Stimulated activated CD4-positive, alpha-beta T cell treated with anti-CD3 and anti-CD28 coated beads, Interleukin-15, amount 100 ng/mL, for 1 hour (primary cell): ENCODE data around the gene ATXN10.
"Not testable (repeated sequence)": the region's sequence is repeated elsewhere in the genome, so short reads cannot be mapped to it uniquely, and the experiment has no call there.

Experiments used
- DNase-seq, 2 donors: peaks; one replicate each; pipeline ENCODE4 v3.0.0-alpha.2; 2020; ENCODE audit warnings: low read depth in 1 of 2, low spot score in 1 of 2

ATXN10 gene

DNA sequence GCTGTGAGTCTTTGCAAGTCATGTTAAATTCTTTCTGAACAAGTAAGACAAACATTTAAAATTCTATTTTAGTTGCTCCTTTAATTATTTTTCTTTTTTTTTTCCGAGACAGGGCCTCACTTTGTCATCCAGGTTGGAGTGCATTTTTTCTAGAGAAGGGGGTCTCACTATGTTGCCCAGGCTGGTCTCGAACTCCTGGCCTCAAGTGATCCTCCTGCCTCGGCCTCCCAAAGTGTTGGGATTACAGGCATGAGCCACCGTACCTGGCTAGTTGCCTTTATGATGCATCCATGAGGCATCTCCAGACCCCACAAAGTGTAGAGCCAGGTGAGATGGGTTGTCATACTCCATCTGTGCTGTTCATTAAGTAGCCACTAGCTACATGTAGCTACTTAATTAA lies 4.4 kb downstream of the ATXN10 start:
- no peak for DNase-seq

DNA sequence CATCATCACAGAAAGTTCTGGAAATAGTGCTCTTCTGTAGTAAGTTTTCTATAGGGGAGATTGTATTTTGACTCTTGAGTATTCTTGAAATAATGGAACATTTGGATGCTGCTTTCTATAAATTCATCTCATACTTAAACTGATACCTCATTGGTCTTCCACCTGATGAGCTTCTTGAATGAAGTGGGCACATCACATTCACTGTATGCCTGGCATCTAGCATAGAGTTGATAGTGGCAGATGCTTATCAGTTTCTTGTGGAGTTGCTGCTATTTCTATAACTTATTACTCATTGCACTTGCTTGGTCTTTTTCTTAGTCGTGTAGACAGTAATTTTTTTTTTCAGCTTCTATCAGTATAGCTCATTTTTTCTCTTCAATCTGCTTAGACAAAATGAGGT lies 5.4 kb downstream of the ATXN10 start:
- DNase-seq = no peak

DNA sequence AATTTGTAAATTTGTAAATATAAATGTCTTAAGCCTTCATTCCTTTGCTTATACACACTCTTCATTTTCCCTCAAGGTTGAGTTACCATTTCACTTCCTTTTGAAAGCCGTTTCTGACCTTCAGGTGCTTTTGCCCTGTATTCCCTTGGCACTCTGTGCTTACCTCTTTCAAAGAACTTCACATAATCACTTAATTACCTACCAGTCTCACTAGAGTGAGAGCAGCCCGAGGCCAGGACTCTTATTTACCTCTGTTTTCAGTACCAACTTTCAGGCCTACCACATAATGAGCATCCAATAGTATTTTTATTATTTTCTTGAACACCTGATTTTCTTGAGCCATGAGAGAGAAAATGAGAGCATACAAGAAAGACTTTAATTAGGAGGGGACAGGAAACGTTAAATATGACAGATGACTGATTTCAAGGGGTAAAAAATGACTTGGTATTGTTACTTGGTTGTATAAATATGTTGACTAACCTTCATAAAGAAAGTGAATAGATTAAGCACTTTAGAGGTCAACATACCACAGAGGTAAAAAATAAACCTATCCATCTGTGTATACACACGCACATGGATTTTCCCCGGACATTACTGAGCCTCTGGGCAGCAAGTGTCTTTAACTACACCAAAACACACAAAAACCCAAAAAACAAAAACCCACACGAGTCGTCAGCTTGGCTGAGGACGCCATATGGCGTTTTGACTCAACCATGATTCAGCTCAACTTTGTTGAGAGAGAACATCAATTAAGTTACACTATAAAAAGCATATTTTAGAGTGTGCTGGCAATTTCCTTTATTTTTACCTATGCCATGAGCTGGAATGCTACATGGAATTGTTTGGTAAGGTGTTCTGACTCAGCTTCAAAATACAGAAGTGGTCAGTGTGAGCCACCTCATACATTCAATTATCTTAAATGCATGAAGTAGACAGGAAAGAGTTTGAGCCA lies 7.6 kb downstream of the ATXN10 start:
- no peak for DNase-seq

DNA sequence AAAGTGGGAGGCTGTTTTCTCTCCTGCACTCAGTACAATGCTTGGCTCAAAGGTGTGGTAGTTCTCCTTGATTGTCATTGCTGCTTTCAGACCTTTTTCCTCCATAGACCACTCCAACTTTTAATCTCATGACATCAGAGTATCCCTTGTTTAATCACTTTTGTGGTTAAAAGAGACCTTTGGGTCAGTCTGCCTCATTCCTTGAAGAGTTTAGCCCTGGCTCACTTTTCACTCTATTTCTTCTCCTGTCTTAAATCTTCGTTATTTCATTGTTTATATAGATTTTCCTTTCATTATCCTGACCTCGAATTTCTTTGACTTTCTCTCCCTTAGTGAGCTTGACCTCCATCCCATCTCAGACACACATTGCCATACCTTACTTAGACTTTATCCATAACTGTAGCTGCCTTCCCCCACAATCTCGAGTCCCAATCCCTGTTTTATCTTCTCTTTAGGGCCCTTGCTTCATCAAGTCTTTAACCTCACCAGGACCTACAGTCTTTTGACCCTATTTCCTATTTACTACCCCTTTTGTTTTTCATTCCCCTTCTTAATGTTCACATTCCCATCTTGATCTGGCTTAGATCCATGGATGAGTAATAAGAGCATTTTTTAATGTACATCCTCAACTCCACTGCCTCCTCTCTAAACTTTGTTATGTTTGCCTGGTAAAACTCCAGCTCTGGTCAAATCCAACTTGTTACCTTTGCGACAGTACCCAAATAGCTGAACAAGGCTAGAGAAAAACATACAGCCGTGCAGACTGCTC lies 9.5 kb downstream of the ATXN10 start:
- no peak for DNase-seq

DNA sequence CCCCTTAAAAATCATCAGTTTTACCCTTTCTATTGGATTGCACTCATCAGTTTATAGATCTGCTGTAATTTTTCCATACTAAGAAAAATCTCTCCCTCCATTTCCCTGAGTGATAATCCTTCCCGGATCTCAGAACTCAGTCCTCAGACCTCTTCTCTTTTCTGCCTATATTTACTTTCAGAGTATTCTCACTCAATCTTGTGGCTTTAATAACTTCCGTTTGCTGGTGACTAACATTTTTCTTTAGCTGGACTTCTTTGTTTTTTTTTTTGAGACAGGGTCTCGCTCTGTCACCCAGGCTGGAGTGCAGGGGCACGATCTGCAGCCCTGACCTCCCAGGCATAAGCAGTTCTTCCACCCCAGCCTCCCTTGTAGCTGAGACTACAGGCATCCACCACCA lies 10.4 kb downstream of the ATXN10 start:
- no peak for DNase-seq

DNA sequence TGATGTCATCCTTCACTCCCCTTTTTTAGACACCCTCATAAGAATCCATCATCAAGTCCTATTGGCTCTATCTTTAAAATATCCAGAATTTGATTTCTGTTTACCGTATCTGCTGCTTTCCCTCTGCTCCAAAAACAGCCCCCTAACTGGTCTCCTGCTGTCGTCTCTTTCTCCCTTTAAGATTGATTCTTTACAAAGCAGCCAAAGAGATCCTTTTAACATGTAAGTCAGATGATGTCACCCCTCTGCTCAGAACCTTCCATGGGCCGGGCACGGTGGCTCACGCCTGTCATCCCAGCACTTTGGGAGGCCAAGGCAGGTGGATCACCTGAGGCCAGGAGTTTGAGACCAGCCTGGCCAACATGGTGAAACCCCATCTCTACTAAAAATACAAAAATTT lies 11.1 kb downstream of the ATXN10 start:
- not testable (repeated sequence) for DNase-seq

DNA sequence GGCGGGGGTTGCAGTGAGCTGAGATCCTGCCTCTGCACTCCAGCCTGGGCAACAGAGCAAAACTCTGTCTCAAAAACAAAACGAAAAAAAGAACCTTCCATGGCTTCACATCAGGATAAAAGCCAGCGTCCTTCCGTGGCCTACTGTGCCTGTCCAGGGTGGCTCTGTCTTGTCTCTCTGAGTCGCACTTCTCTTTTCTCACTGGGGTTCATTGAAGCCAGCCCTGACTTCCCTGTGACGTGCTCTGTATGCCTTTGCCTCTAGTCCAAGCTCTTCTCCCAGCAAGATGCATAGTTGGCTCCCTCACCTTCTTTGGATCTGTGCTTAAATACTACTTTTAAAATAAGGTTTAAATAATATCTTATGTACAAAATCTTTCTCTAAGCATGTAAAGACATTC lies 11.6 kb downstream of the ATXN10 start:
- no peak for DNase-seq

DNA sequence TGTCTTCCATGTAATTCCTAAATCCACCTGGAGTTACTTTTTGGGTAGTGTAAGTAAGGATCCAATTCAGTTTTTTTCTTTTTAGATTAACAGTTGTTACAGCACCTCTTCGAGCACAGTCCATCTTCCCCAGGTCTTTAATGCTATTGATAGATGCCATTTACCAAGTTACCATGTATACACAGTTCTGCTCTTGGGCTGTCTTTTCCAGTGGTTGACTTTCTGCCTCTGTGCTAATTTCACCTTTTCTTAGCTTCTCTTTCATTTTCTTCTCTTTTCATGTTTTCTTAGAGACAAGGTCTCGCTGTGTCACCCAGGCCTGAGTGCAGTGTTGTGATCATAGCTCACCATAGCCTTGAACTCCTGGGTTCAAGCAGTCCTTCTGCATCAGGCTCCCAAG lies 12.0 kb downstream of the ATXN10 start:
- DNase-seq = no peak

DNA sequence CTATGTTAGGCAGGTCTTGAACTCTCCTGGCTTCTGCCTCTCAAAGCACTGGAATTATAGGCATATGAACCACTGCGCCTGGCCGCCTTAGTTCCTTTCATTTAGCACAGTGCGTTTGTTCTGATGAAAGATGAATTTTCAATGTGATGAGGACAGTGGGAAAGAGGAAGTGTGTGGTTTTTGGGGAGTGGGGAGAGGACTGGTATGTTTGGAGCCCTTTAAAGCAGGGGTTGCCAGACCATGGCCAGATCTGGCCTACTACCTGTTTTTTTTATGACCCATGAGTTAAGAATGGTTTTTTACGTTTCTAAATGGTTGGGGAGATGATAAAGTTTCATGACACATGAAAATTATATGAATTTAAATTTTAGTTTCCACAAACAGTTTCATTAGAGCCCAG lies 12.5 kb downstream of the ATXN10 start:
- no peak for DNase-seq

DNA sequence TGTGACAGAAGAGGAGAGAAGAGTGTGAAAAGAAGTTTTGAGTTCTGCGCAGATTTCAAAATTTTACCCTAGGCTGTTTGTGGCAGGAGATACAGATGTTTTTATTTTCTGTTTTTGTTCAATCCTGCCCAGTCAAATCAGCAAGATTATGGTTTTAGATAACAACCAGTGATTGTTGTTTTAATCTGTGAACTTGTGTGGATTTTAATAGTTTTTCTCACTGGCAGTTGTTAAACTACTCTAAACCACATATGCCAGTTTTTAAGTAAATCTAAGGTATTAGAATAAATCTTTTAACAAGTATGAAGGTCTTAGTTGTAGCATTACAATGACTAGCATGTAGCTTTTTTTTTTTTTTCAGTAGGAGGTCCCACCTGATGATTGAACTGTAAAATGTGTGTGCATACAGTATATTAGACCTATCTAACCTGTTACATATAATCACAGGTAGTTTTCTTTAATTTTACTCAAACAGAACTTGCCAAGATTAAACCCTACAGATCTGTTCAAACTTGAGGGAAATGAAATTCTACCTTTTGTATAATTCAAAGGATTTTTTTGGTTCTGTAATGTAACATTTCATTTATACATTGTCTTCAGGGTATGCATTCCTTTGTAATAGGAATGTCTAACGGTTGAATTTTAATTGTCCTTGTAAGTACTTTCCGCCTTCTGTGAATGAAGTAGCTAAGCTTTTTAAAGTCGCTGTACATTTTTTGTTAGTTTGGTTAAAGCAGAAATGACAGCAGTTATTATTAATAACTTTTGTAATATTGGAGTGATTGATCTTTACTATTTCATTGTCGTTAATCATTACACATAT lies 13.3 kb downstream of the ATXN10 start:
- no peak for DNase-seq

DNA sequence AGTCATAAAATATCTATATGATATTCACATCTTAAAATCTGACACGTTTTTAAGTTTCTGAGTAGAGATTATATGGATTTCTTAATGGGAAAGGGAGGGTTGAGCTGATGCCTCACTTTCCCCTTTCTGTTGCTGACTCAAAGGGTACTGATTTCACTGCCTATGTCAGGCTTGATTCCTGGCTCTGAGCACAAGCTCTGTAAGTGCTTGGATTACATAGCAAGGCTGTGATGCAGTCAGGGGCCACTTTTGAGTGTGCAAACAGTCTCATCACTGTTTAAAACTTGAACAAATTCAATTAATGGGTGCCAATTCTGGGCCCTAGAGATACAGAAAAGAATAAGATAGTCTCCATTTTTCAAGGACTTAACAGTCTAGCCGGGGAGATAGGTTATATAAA lies 14.4 kb downstream of the ATXN10 start:
- DNase-seq = no peak

DNA sequence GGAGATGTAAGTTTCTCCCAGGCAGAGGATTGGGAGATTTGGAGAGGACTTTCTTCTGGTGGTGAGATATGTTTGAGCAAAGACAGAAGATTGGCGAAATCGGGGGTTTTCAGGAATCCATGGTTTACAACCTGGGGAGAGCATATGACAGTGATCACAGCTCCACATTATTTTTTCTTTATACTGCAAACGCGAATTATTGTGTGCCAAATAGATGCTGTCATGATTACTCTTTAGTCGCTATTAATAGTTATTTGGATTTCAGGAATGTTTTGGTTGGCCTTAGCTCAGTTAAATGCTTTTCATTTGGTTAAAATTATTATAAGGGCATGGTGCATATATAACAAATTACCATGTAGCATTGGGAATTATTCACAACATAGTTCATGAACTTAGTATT lies 15.2 kb downstream of the ATXN10 start:
- DNase-seq = no peak

DNA sequence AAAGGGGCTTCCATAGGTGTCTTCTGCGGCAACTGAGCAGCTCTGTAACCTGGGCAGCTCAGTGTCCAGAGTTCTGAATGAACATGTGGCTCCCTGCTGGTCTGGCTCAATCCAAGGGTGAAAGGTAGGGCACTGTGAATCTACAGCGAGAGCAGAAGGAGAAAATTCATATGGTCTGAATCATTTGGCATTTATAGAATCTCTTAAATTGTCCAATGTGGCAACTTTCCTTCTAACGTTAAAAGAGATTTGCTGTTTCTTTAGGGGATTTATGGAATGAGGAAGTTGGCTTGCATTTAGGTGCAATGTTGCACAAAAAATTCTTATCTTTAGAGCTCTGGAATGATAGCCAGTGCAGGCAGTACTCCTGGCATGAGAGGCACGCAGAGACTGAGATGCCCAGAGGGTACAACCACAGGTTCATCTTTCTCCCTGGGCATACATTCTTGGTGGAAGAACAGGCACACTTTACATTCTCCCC lies 17.0 kb downstream of the ATXN10 start:
- no peak for DNase-seq

DNA sequence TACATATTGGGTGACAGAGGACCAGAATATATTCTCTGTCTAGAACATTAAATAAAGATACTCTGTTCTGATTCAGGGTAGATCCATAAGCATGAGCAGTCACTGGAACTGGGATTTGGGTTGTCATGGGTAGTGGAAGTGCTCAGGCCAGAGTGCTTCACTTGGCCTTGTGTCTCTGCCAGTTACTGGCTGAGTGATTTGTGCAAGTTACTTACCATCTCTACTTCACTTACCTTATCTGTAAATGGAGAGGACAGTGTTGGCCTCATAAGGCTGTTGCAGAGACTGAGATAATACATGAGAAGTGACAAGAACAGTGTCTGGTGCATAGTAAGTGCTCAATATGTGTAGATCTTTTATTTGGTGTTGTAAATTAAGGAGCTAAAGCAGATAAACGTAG lies 17.6 kb downstream of the ATXN10 start:
- no peak for DNase-seq

DNA sequence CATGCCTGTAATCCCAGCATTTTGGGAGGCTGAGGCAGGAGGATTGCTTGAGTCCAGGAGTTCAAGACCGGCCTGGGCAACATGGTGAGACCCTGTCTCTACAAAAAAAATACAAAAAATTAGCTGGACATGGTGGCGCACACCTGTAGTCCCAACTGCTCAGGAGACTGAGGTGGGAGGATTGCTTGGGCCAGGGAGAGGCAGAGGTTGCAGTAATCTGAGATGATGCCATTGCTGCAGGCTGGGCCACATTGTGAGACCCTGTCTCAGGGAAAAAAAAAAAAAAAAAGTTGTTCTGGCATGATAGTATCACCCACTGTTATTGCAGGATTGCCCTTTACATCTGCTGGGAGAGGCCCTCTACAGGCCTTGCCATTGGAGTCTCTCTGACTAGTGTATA lies 18.4 kb downstream of the ATXN10 start:
- no peak for DNase-seq

DNA sequence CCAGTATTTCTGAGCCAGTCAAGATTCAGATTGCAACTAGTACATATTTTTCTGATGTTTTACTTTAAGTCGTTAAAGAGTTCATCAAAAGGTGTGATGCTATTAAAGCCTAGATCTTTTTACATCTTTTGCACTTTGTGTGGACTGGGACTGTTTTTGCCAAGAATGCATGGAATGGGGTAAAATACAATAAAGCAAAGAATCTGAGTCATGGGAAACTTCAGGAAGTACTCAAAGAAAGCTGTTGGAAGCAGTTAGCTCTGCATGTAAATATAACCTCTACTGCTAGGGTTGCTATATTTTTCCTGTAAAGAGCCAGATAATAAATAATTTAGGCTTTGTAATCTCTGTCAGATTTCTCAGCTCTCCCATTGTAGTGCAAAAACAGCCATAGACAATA lies 20.9 kb downstream of the ATXN10 start:
- DNase-seq = no peak

DNA sequence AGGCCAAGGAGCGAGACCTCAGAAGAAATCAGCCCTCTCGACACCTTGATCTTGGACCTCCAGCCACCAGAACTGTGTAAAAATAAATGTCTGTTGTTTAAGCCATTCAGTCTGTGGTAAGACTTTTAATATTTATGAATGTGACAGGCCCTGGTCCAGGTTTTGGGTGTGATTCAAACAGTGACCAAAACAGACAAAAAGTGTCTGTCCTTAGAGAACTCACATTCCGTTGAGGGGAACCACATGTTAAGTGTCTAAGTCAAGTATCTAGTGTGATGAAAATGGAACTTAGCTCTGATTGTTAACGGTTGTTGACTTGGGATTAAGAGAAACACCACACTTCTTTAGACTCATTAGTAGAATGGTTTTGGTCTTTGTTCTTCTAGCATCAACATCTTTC lies 22.2 kb downstream of the ATXN10 start:
- no peak for DNase-seq

DNA sequence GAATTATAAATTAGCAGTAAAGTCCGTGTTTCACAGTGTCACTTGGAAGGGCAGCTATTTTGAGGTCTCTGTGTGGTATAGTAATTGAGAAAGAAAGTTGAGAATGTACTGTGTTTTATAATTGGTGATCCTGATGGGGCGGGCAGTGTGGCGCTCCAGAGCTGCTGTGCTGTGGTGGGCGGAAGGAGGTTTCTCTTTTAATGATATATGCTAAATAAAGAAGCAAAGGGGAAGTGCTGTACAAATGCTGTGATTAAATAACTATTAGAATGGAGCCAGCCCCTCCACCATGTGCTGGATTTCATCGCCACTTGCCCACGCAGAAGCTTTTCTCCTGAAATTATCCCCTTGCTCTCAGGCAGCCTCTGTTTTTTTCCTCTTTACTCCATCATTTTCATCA lies 24.6 kb downstream of the ATXN10 start:
- DNase-seq = no peak

DNA sequence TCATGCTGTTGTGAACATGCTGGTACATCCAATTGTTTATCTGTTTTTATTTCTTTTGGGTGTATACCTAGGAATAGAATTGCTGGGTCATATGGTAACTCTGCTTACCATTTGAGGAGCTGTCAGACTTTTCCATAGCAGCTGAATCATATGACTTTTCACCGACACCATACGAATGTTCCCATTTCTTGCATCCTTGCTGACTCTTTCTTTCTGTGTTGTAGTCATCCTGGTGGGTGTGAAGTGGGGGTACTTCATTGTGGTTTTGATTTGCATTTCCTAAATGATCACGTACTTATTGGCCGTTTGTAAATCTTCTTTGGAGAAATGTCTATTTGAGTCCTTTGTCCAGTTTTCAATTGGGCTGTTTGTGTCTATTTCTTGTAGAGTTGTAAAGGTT lies 26.5 kb downstream of the ATXN10 start:
- DNase-seq = no peak

DNA sequence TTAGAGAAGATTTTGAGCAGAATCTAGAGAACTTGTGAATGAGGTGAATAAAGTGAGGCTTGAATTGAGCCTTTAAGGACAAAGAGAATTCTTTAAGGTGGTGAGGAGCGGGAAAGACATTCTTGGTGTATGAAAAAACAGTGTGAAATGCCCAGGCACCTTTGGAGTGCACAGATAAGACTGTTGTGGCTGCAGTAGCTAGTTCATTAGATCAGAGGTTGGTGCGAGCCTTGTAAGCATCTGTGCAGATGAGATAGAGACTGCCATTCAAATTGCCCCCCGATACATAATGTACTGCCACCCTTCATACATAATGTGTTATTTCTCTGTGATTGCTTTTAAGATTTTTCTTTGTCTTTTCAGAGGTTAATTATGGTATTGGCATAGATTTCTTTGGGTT lies 31.3 kb downstream of the ATXN10 start:
- no peak for DNase-seq

DNA sequence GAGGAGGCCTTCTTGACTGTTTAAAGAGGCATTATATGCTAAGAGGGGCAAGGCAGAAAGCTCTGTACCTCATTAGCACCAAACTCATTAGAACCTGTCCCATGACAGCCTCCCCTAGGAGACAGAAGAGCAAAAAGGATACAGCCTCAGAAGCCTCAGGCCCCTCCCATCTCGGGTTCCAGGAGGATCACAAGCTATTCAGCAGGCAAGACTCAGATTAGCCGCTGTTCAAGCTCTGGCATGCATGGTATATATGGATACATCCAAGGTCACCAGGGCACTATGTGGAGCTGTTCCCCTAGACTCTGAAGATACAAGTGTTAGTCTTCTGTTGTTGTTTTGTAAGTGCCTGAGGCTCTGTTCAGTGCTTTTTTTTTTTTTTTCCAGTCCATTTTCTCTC lies 32.1 kb downstream of the ATXN10 start:
- DNase-seq = no peak
